Measurements from ENCODE around the gene TCERG1. TPM values are rescaled to one million over a fixed set of nuclear protein-coding genes. Genes with fewer than 3 reads are reported as not detected.

Gene TCERG1
- total RNA-seq, 1 experiment from 2014 or later: 75.9 TPM

DNA sequence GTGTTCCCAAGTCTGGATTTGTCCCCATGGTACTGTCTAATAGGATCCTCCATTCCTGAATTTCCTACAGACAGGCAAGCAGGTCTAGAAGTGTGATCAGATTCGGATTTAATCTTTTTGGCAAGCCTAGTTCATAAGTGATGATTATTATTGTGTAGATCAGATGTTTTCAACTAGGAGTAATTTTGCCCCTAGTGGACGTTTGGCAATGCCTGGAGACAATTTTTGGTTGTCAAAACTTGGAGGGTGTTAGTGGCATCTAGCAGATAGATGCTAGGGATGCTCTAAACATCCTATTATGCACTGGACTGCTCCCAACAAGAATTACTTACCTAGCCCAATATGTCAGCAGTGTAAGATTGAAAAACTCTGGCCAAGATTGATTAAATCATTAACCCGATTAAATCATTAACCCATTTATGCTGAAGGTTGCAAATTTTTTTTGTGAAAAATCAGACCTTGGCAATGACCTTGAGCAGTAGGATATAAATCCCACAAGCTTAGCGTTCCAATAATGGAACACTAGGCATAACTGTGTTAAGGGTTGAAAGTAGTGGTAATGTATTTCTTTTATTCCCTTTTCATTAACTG lies 28.2 kb downstream of the TCERG1 start:
- no peak for DNase-seq (ENCODE audit: low read depth, low spot score)
- intact Hi-C loops (cut with micrococcal nuclease; ENCODE audit: unreplicated experiment): no loop called here
- ChIA-PET CTCF (no interaction called here), POLR2A (no interaction called here)
- ATAC-seq: no peak
- TF ChIP-seq TCF7L2 (IDR thresholded peaks at IDR 0.05; ENCODE audit: low read depth, low read length) (no peak), POLR2AphosphoS5 (IDR thresholded peaks at IDR 0.05; ENCODE audit: low read depth, low read length) (no peak), CTCF (IDR thresholded peaks at IDR 0.05) (peak; percentile 36)
- no TSS peak for BruUV-seq (replicated peaks)
- Histone ChIP-seq H3K36me3 (ENCODE audit: control insufficient read depth, insufficient read depth, low read length) (peaks cover 46% of the 10 kb centered on the region), H3K4me3 (ENCODE audit: low read depth in 2 of 2, low read length in 2 of 2) (no peak overlapping the region), H3K9me3 (ENCODE audit: control insufficient read depth, insufficient read depth, low read depth, low read length) (no peaks in the 10 kb centered on the region), H3K27ac (ENCODE audit: low read length) (no peak overlapping the region), H3K27me3 (ENCODE audit: control insufficient read depth, insufficient read depth, low read length) (no peaks in the 10 kb centered on the region), H3K4me1 (ENCODE audit: control insufficient read depth, insufficient read depth, low read length) (no peaks in the 10 kb centered on the region)
- in situ Hi-C loops (cut with HindIII; ENCODE audit: low pct_unique_long_range_greater_than_20kb, low sequenced_read_pairs): no loop called here

DNA sequence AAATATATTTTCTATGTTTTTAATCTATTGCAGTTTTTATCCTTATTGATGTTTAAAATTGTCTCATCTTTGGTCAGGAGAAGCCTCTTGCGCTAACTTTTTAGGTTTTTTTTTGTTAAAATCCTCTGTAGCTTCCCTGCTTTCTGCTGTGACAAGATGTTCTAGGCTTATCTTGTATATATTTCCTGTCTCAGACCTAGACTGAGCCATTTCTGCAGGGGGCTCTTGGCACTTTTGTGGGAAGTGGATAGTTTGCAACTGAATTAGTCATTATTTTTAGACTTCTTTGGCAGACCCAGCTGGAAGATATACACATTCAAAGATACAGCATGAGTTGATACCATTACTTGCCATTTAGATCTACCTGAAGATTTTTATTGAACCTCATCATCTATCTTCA lies 28.8 kb downstream of the TCERG1 start:
- ATAC-seq: no peak
- no peak for DNase-seq (ENCODE audit: low read depth, low spot score)
- Histone ChIP-seq H3K36me3 (ENCODE audit: control insufficient read depth, insufficient read depth, low read length) (peaks cover 44% of the 10 kb centered on the region), H3K4me1 (ENCODE audit: control insufficient read depth, insufficient read depth, low read length) (no peaks in the 10 kb centered on the region), H3K4me3 (ENCODE audit: low read depth in 2 of 2, low read length in 2 of 2) (no peak overlapping the region), H3K27me3 (ENCODE audit: control insufficient read depth, insufficient read depth, low read length) (no peaks in the 10 kb centered on the region), H3K9me3 (ENCODE audit: control insufficient read depth, insufficient read depth, low read depth, low read length) (no peaks in the 10 kb centered on the region), H3K27ac (ENCODE audit: low read length) (no peak overlapping the region)
- intact Hi-C loops (cut with micrococcal nuclease; ENCODE audit: unreplicated experiment) (no loop called here), in situ Hi-C loops (cut with HindIII; ENCODE audit: low pct_unique_long_range_greater_than_20kb, low sequenced_read_pairs) (no loop called here)
- TF ChIP-seq TCF7L2 (IDR thresholded peaks at IDR 0.05; ENCODE audit: low read depth, low read length): no peak
- no peak for TF ChIP-seq REST (IDR thresholded peaks at IDR 0.05; ENCODE audit: insufficient read depth in 1 of 2, low read depth in 2 of 2, low read length in 1 of 2)
- no peak for TF ChIP-seq POLR2AphosphoS5 (IDR thresholded peaks at IDR 0.05; ENCODE audit: low read depth, low read length)
- no peak for TF ChIP-seq SIN3A (IDR thresholded peaks at IDR 0.05; ENCODE audit: borderline replicate concordance, insufficient read depth, low read depth, low read length)
- TF ChIP-seq CTCF (IDR thresholded peaks at IDR 0.05): no peak
- ChIA-PET CTCF (no interaction called here), POLR2A (no interaction called here)
- no TSS peak for BruUV-seq (replicated peaks)
